Liver (tissue), 9 donors: ENCODE data around the gene MOV10L1. TPM values are rescaled to one million over a fixed set of nuclear protein-coding genes. Genes with fewer than 3 reads are reported as not detected.
A peak's percentile ranks its signal among the peaks of the same experiment; 100 is the strongest.

ENCODE experiments used
- DNase-seq: peaks from one replicate; pipeline ENCODE4 v3.0.0-alpha.2; 2017; ENCODE audit warnings: low spot score
- H3K27ac ChIP-seq, 2 donors: one replicate each; pipeline ENCODE4 v1.7.0; 2013; ENCODE audit warnings: inconsistent platforms in 2 of 2, low read length in 2 of 2, control low read depth in 1 of 2, low read depth in 1 of 2, mild to moderate bottlenecking in 1 of 2
- H3K27me3 ChIP-seq, 4 donors: one replicate each; pipeline versions ENCODE4 v1.6.1 to v1.7.0; 2013; ENCODE audit warnings: low read length in 3 of 4, inconsistent platforms in 1 of 4, mild to moderate bottlenecking in 1 of 4, moderate library complexity in 1 of 4; ENCODE audit not compliant: control insufficient read depth in 4 of 4, insufficient read depth in 4 of 4
- H3K36me3 ChIP-seq, 4 donors: one replicate each; pipeline versions ENCODE4 v1.6.1 to v1.7.0; 2013; ENCODE audit warnings: low read length in 3 of 4, mild to moderate bottlenecking in 3 of 4, low read depth in 1 of 4, moderate library complexity in 1 of 4; ENCODE audit not compliant: control insufficient read depth in 4 of 4, insufficient read depth in 3 of 4
- H3K4me1 ChIP-seq, 4 donors: one replicate each; pipeline versions ENCODE4 v1.6.1 to v1.7.0; 2013; ENCODE audit warnings: low read length in 3 of 4, mild to moderate bottlenecking in 3 of 4, moderate library complexity in 1 of 4; ENCODE audit not compliant: control insufficient read depth in 4 of 4, insufficient read depth in 4 of 4
- H3K4me3 ChIP-seq, 3 donors: one replicate each; pipeline versions ENCODE4 v1.6.1 to v1.7.0; 2013; ENCODE audit warnings: low read length in 3 of 3, control low read depth in 1 of 3, low read depth in 1 of 3, mild to moderate bottlenecking in 1 of 3
- H3K9ac ChIP-seq, 2 donors: one replicate each; pipeline ENCODE4 v1.7.0; 2013; ENCODE audit warnings: low read length in 2 of 2, mild to moderate bottlenecking in 2 of 2, moderate library complexity in 2 of 2, control low read depth in 1 of 2, low read depth in 1 of 2
- H3K9me3 ChIP-seq, 4 donors: one replicate each; pipeline versions ENCODE4 v1.6.1 to v1.7.0; 2013; ENCODE audit warnings: low read length in 3 of 4; ENCODE audit not compliant: control insufficient read depth in 4 of 4
- EGR1 ChIP-seq, 2 donors: IDR thresholded peaks; 2 replicates each; pipeline ENCODE4 v1.6.1; 2016 to 2018; ENCODE audit warnings: antibody characterized with exemption in 2 of 2, low read depth in 2 of 2
- FOXA1 ChIP-seq: IDR thresholded peaks from 2 replicates; pipeline ENCODE4 v1.6.1; 2016; ENCODE audit warnings: antibody characterized with exemption
- GABPA ChIP-seq, 2 donors: IDR thresholded peaks in 1 of 2; conservative IDR thresholded peaks in 1 of 2; 2 replicates each; pipeline ENCODE4 v1.6.1; 2016; ENCODE audit warnings: antibody characterized with exemption in 2 of 2, mild to moderate bottlenecking in 1 of 2, moderate library complexity in 1 of 2
- HNF4A ChIP-seq, 2 donors: conservative IDR thresholded peaks; 2 replicates each; pipeline ENCODE4 v1.6.1; 2016; ENCODE audit warnings: antibody characterized with exemption in 2 of 2, mild to moderate bottlenecking in 2 of 2
- JUND ChIP-seq, 2 donors: IDR thresholded peaks; 2 replicates each; pipeline ENCODE4 v1.6.1; 2016; ENCODE audit warnings: antibody characterized with exemption in 2 of 2
- NR2F2 ChIP-seq: IDR thresholded peaks from 2 replicates; pipeline ENCODE4 v1.6.1; 2016; ENCODE audit warnings: antibody characterized with exemption
- RAD21 ChIP-seq, 2 donors: IDR thresholded peaks; 2 replicates each; pipeline ENCODE4 v1.6.1; 2016; ENCODE audit warnings: antibody characterized with exemption in 2 of 2, mild to moderate bottlenecking in 2 of 2
- RXRA ChIP-seq, 2 donors: IDR thresholded peaks; 2 replicates each; pipeline ENCODE4 v1.6.1; 2017 to 2018; ENCODE audit warnings: antibody characterized with exemption in 2 of 2, mild to moderate bottlenecking in 1 of 2
- SP1 ChIP-seq: IDR thresholded peaks from 2 replicates; pipeline ENCODE4 v1.6.1; 2018; ENCODE audit warnings: antibody characterized with exemption, mild to moderate bottlenecking
- TAF1 ChIP-seq: conservative IDR thresholded peaks from 2 replicates; pipeline ENCODE4 v1.6.1; 2016; ENCODE audit warnings: antibody characterized with exemption, mild to moderate bottlenecking
- YY1 ChIP-seq: IDR thresholded peaks from 2 replicates; pipeline ENCODE4 v1.6.1; 2016; ENCODE audit warnings: antibody characterized with exemption, mild to moderate bottlenecking
- WGBS: extraction: QIAGEN DNeasy Blood & Tissue Kit; methylation state at CpG from one replicate; pipeline ENCODE4 v1.1.7; 2013; 5-methylcytosine and 5-hydroxymethylcytosine counted together
- polyA plus RNA-seq, 2 donors: library from polyadenylated mRNA; stranded (reverse) in 1 of 2; unstranded in 1 of 2; fragments of 200-250 nt in 1 of 2; fragments of >200 nt in 1 of 2; fragmentation: Nextera tagmentation in 1 of 2; extraction: Ambion mirVana in 1 of 2; gene quantifications; one replicate each; pipeline versions ENCODE4 v1.2.1 to v1.2.3, GENCODE V29; 2013 to 2015
- total RNA-seq, 2 donors: library from RNA; depleted of rRNA; stranded (reverse); fragments of >200 nt; gene quantifications; one replicate each; pipeline ENCODE4 v1.2.3, GENCODE V29; 2014
- TF ChIP-seq, protein P1 (sequence below): IDR thresholded peaks from 2 replicates; pipeline ENCODE4 v1.6.1; 2016; ENCODE audit warnings: antibody characterized with exemption
- TF ChIP-seq, protein P2 (sequence below): fragments of 150-350 bp; IDR thresholded peaks from 2 replicates; pipeline ENCODE4 v1.5.1; 2017; ENCODE audit warnings: improper control_type of control experiment, low read depth, low read length; ENCODE audit not compliant: missing input control
- TF ChIP-seq, protein P3 (sequence below): IDR thresholded peaks from 2 replicates; pipeline ENCODE4 v1.6.1; 2016; ENCODE audit warnings: antibody characterized with exemption
- TF ChIP-seq, protein P4 (sequence below): IDR thresholded peaks from 2 replicates; pipeline ENCODE4 v1.6.1; 2016; ENCODE audit warnings: antibody characterized with exemption
- TF ChIP-seq, protein P5 (sequence below): IDR thresholded peaks from 2 replicates; pipeline ENCODE4 v1.6.1; 2016; ENCODE audit warnings: antibody characterized with exemption, mild to moderate bottlenecking
- donor health status: healthy.
- donor health status: healthy.
- donor health status: healthy.
- donor health status: healthy.
- donor health status: healthy.

Gene MOV10L1
- total and polyA plus RNA-seq, 4 donors = 0.07 to 0.47 (median 0.17) TPM

DNA sequence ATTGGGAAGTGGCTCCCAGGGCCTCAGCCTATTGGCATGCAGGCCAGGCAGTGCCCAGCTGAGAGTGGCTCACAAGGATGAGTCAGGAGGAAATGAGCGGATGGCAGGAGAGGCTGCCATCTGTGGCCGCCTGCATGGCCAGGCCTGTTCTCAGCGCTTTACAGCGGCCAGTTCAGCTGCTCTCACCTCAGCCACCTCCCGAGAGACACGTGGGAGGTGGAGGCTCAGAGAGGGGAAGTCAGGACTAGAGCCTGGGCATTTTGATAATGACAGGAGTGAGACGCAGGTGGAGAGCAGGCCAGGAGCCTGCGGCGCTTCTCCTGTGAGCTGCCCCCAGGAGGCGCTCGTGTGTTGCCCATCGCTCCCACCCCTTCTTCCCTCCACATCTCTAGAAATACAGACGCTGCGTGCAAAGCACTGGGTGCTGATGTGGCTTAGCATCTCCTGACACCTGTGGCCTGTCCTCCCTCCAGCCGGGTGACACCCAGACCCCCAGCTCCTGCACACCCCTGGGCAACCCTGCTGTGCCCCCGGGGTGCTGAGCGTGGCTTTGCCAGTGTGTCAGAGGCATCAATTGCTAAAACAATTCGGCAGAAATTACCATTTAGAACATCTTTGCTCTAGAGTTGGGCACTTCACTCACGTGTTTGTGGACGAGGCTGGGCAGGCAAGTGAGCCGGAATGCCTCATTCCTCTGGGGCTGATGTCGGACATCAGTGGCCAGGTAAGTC is 59.4 kb downstream of the MOV10L1 start:
- H3K9ac ChIP-seq = no peak overlapping the region
- peak; percentile 70 for DNase-seq
- TF ChIP-seq TAF1 (no peak), HNF4A (conservative IDR thresholded peaks at IDR 0.05) (peak in 1 of 2 donors; percentile 17), YY1 (no peak), RXRA (IDR thresholded peaks at IDR 0.05) (peak in 1 of 2 donors; percentile 8), EGR1 (IDR thresholded peaks at IDR 0.05; ENCODE audit: low read depth in 2 of 2) (no peak), RAD21 (IDR thresholded peaks at IDR 0.05) (peak; percentile 90 to 94), GABPA (IDR thresholded peaks at IDR 0.05 in 1 of 2, conservative IDR thresholded peaks at IDR 0.05 in 1 of 2) (no peak), SP1 (no peak), NR2F2 (no peak), FOXA1 (no peak)
- TF ChIP-seq, protein P1, sequence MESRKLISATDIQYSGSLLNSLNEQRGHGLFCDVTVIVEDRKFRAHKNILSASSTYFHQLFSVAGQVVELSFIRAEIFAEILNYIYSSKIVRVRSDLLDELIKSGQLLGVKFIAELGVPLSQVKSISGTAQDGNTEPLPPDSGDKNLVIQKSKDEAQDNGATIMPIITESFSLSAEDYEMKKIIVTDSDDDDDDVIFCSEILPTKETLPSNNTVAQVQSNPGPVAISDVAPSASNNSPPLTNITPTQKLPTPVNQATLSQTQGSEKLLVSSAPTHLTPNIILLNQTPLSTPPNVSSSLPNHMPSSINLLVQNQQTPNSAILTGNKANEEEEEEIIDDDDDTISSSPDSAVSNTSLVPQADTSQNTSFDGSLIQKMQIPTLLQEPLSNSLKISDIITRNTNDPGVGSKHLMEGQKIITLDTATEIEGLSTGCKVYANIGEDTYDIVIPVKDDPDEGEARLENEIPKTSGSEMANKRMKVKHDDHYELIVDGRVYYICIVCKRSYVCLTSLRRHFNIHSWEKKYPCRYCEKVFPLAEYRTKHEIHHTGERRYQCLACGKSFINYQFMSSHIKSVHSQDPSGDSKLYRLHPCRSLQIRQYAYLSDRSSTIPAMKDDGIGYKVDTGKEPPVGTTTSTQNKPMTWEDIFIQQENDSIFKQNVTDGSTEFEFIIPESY = no peak
- TF ChIP-seq, protein P2, sequence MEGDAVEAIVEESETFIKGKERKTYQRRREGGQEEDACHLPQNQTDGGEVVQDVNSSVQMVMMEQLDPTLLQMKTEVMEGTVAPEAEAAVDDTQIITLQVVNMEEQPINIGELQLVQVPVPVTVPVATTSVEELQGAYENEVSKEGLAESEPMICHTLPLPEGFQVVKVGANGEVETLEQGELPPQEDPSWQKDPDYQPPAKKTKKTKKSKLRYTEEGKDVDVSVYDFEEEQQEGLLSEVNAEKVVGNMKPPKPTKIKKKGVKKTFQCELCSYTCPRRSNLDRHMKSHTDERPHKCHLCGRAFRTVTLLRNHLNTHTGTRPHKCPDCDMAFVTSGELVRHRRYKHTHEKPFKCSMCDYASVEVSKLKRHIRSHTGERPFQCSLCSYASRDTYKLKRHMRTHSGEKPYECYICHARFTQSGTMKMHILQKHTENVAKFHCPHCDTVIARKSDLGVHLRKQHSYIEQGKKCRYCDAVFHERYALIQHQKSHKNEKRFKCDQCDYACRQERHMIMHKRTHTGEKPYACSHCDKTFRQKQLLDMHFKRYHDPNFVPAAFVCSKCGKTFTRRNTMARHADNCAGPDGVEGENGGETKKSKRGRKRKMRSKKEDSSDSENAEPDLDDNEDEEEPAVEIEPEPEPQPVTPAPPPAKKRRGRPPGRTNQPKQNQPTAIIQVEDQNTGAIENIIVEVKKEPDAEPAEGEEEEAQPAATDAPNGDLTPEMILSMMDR = peak; percentile 88
- TF ChIP-seq, protein P3, sequence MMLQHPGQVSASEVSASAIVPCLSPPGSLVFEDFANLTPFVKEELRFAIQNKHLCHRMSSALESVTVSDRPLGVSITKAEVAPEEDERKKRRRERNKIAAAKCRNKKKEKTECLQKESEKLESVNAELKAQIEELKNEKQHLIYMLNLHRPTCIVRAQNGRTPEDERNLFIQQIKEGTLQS = no peak
- H3K9me3 ChIP-seq = no peaks in the 10 kb centered on the region
- H3K27me3 ChIP-seq = no peaks in the 10 kb centered on the region
- H3K4me1 ChIP-seq = peaks cover 6 to 38% (median 34%) of the 10 kb centered on the region in 4 donors
- H3K27ac ChIP-seq = no peak overlapping the region
- H3K36me3 ChIP-seq = no peaks in the 10 kb centered on the region
- WGBS = 36% methylated on average over 22 of the region's 22 CpGs
- H3K4me3 ChIP-seq = no peak overlapping the region

DNA sequence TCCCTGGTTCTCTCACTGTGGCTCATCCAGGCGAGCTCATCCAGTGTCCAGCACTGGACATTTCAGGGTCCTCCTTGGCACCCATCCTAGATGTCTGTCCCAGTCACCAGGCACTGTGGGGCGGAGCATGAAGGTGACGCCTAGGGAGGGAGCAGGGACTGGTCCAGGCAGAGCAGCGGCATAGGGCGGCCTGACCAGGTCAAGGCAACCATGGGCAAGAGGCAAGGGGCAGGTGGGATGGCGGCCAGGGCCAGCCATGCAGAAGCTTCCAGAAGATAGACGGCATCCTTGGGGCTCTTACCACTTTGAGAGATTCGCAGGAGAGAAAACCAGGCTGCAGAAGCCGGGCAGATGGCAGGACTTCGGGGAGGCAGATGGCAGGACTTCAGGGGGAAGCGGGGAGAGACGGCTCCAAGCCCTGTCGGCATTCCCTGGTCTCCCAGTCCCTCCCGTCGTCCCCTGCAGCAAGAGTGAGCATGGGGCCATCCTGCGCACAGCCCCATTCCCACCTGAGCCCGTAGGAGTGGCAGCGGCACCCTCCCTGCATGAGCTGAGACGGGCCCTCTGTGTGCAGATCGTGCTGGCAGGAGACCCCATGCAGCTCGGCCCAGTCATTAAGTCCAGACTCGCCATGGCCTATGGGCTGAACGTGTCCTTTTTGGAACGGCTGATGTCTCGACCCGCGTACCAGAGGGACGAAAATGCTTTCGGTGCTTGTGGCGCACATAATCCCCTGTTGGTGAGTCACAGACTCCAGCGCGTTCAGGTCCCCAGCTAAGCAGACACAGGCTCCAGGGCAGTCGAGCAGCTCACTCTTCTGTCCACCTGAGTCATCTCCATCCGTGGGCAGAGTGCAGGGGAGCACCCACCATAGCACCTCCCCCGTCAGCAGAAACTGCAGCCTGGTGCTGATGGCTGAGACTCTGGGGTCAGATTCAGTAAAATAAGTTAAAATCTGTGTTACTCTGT is 60.6 kb downstream of the MOV10L1 start:
- Histone ChIP-seq H3K9ac (no peak overlapping the region), H3K4me3 (no peak overlapping the region), H3K27ac (no peak overlapping the region), H3K4me1 (peaks cover 5 to 34% (median 29%) of the 10 kb centered on the region in 4 donors), H3K9me3 (no peaks in the 10 kb centered on the region), H3K27me3 (no peaks in the 10 kb centered on the region), H3K36me3 (no peaks in the 10 kb centered on the region)
- WGBS = 93% methylated on average over 35 of the region's 35 CpGs
- TF ChIP-seq, protein P1 = no peak
- TF ChIP-seq, protein P4, sequence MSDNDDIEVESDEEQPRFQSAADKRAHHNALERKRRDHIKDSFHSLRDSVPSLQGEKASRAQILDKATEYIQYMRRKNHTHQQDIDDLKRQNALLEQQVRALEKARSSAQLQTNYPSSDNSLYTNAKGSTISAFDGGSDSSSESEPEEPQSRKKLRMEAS = no peak
- TF ChIP-seq, protein P5, sequence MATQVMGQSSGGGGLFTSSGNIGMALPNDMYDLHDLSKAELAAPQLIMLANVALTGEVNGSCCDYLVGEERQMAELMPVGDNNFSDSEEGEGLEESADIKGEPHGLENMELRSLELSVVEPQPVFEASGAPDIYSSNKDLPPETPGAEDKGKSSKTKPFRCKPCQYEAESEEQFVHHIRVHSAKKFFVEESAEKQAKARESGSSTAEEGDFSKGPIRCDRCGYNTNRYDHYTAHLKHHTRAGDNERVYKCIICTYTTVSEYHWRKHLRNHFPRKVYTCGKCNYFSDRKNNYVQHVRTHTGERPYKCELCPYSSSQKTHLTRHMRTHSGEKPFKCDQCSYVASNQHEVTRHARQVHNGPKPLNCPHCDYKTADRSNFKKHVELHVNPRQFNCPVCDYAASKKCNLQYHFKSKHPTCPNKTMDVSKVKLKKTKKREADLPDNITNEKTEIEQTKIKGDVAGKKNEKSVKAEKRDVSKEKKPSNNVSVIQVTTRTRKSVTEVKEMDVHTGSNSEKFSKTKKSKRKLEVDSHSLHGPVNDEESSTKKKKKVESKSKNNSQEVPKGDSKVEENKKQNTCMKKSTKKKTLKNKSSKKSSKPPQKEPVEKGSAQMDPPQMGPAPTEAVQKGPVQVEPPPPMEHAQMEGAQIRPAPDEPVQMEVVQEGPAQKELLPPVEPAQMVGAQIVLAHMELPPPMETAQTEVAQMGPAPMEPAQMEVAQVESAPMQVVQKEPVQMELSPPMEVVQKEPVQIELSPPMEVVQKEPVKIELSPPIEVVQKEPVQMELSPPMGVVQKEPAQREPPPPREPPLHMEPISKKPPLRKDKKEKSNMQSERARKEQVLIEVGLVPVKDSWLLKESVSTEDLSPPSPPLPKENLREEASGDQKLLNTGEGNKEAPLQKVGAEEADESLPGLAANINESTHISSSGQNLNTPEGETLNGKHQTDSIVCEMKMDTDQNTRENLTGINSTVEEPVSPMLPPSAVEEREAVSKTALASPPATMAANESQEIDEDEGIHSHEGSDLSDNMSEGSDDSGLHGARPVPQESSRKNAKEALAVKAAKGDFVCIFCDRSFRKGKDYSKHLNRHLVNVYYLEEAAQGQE = no peak
- no peak for TF ChIP-seq JUND (IDR thresholded peaks at IDR 0.05)
- no peak for TF ChIP-seq SP1
- TF ChIP-seq, protein P3 = no peak
- TF ChIP-seq YY1 = no peak
- no peak for DNase-seq
